OCI-LY1 (cell line): ENCODE results near the gene TBCD.

Source experiments
- H2AFZ ChIP-seq: fragments of 200-600 bp; sonication (generic), shearing (Covaris generic); 2 replicates; pipeline ENCODE4 v1.6.0; 2014; ENCODE audit warnings: antibody characterized with exemption, mild to moderate bottlenecking, low read length
- H3F3A ChIP-seq: fragments of 200-600 bp; sonication (generic), shearing (Covaris generic); 2 replicates; pipeline ENCODE4 v1.6.0; 2014; ENCODE audit warnings: mild to moderate bottlenecking, antibody characterized with exemption, low read length, moderate library complexity; ENCODE audit not compliant: insufficient read depth
- H3K27ac ChIP-seq: fragments of 200-600 bp; sonication (generic); 2 replicates; pipeline ENCODE4 v1.5.1; 2014; ENCODE audit warnings: low read length, mixed run types, mild to moderate bottlenecking, low read depth; ENCODE audit not compliant: poor library complexity, severe bottlenecking
- H3K27me3 ChIP-seq: fragments of 200-600 bp; sonication (generic); 2 replicates; pipeline ENCODE4 v1.6.0; 2014; ENCODE audit warnings: antibody characterized with exemption, mild to moderate bottlenecking, low read length, moderate library complexity; ENCODE audit not compliant: insufficient read depth
- H3K36me3 ChIP-seq: fragments of 200-600 bp; sonication (generic); 2 replicates; pipeline ENCODE4 v1.6.1; 2014; ENCODE audit warnings: mild to moderate bottlenecking, antibody characterized with exemption, low read length, moderate library complexity, mixed read lengths; ENCODE audit not compliant: insufficient read depth
- H3K4me1 ChIP-seq: fragments of 200-600 bp; sonication (generic); 2 replicates; pipeline ENCODE4 v1.5.1; 2014; ENCODE audit warnings: mild to moderate bottlenecking, low read length, moderate library complexity; ENCODE audit not compliant: insufficient read depth, severe bottlenecking
- H3K4me2 ChIP-seq: fragments of 200-600 bp; sonication (generic), shearing (Covaris generic); 2 replicates; pipeline ENCODE4 v1.6.1; 2014; ENCODE audit warnings: low read length
- H3K4me3 ChIP-seq: fragments of 200-600 bp; sonication (generic); 2 replicates; pipeline ENCODE4 v1.5.1; 2014; ENCODE audit warnings: low read length, low read depth, mild to moderate bottlenecking, mixed read lengths; ENCODE audit not compliant: poor library complexity, severe bottlenecking
- H3K79me2 ChIP-seq: fragments of 200-600 bp; shearing (Covaris generic); 2 replicates; pipeline ENCODE4 v1.6.1; 2016; ENCODE audit warnings: mixed run types, low read length, mixed read lengths; ENCODE audit not compliant: insufficient read depth
- H3K9ac ChIP-seq: fragments of 200-600 bp; sonication (generic), shearing (Covaris generic); 2 replicates; pipeline ENCODE4 v1.6.1; 2014; ENCODE audit warnings: mild to moderate bottlenecking, low read length, mixed read lengths
- H3K9me2 ChIP-seq: fragments of 200-600 bp; sonication (generic), shearing (Covaris generic); 2 replicates; pipeline ENCODE4 v1.6.1; 2014; ENCODE audit warnings: low read depth, mild to moderate bottlenecking, low read length, mixed read lengths
- H3K9me3 ChIP-seq: fragments of 200-600 bp; shearing (Covaris generic); 2 replicates; pipeline ENCODE4 v1.6.1; 2014; ENCODE audit warnings: low read length, mixed read lengths
- H4K20me1 ChIP-seq: fragments of 200-600 bp; sonication (generic), shearing (Covaris generic); 2 replicates; pipeline ENCODE4 v1.6.0; 2016; ENCODE audit warnings: mild to moderate bottlenecking, low read length; ENCODE audit not compliant: insufficient read depth
- EZH2 ChIP-seq: fragments of 200-600 bp; sonication (generic), shearing (Covaris generic); IDR thresholded peaks from 2 replicates; pipeline ENCODE4 v1.8.0; 2017; ENCODE audit warnings: borderline replicate concordance, mixed run types, mild to moderate bottlenecking, antibody characterized with exemption, low read length, moderate library complexity, mixed read lengths
- TF ChIP-seq, protein P1 (sequence below): fragments of 200-600 bp; sonication (generic), shearing (Covaris generic); IDR thresholded peaks from 2 replicates; pipeline ENCODE4 v1.5.1; 2017; ENCODE audit warnings: mild to moderate bottlenecking, antibody characterized with exemption, low read length, moderate library complexity, mixed read lengths

Gene TBCD

DNA sequence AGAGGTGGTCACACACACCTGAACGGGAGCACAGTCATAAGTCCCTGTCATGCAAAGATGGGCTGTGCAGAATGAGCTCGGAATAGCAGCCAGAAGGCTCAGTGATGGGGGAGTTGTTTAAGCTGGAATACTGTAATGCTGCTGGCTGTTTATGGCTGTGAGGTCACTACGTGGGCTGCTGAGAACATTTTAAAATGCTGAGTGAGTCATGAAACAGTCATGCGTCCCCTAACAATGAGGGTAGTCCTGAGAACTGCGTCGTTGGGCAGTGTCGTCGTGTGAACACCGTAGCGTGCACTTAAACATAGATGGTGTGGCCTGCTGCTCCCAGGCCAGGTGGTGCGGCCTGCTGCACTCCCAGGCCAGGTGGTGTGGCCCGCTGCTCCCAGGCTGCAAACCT is 39.7 kb downstream of the TBCD start:
- TF ChIP-seq, protein P1, sequence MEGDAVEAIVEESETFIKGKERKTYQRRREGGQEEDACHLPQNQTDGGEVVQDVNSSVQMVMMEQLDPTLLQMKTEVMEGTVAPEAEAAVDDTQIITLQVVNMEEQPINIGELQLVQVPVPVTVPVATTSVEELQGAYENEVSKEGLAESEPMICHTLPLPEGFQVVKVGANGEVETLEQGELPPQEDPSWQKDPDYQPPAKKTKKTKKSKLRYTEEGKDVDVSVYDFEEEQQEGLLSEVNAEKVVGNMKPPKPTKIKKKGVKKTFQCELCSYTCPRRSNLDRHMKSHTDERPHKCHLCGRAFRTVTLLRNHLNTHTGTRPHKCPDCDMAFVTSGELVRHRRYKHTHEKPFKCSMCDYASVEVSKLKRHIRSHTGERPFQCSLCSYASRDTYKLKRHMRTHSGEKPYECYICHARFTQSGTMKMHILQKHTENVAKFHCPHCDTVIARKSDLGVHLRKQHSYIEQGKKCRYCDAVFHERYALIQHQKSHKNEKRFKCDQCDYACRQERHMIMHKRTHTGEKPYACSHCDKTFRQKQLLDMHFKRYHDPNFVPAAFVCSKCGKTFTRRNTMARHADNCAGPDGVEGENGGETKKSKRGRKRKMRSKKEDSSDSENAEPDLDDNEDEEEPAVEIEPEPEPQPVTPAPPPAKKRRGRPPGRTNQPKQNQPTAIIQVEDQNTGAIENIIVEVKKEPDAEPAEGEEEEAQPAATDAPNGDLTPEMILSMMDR: no peak
- no peak for TF ChIP-seq EZH2
- no peaks in the 10 kb centered on the region for H3K9me2 ChIP-seq
- H3K4me2 ChIP-seq: no peak overlapping the region
- H4K20me1 ChIP-seq: no peaks in the 10 kb centered on the region
- H3K4me3 ChIP-seq: no peak overlapping the region
- H2AFZ ChIP-seq: no peak overlapping the region
- no peaks in the 10 kb centered on the region for H3K27me3 ChIP-seq
- H3K9ac ChIP-seq: no peak overlapping the region
- no peaks in the 10 kb centered on the region for H3F3A ChIP-seq
- no peak overlapping the region for H3K27ac ChIP-seq
- H3K79me2 ChIP-seq: no peaks in the 10 kb centered on the region
- 0 out of 2 replicates have a peak, but pooled peaks cover 5% of the 10 kb centered on the region for H3K36me3 ChIP-seq
- H3K9me3 ChIP-seq: no peaks in the 10 kb centered on the region
- peaks cover 9% of the 10 kb centered on the region for H3K4me1 ChIP-seq

DNA sequence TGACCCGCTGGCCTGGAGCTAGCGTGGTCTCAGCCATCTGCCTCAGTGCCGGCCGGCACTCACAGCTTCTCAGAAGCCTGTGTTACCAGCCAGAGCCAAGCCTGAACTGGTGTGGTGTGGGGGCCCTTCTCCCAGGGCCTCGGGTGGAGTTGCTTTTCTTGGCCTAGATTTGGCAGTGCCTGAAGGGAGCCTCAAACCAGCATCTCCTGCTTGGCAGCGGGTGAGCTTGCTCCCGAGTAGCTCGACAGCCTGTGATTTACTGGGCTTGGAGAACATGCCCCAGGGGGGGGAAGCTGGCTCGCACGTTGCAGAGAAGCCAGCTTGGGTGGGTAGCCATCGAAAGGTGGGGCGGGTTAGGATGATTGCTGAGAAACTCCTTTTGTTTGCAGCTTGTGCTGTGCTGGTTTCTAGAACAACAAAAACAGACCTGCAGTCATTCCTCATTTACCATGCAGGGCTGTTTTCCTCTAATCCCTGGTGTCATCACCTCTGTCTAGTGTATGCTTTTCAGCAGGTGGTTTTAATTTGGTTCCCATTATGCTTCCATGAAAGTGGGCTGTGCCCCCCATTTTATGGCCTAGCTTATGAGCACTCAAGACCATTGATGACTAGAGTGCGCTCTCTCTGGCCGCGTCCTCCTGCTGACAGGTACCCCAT is 42.2 kb downstream of the TBCD start:
- TF ChIP-seq EZH2: no peak
- TF ChIP-seq, protein P1: no peak
- Histone ChIP-seq H3K27me3 (no peaks in the 10 kb centered on the region), H3K79me2 (no peaks in the 10 kb centered on the region), H3K9me3 (no peaks in the 10 kb centered on the region), H3K9ac (no peak overlapping the region), H3K9me2 (no peaks in the 10 kb centered on the region), H3K27ac (no peak overlapping the region), H3F3A (no peaks in the 10 kb centered on the region), H3K4me2 (no peak overlapping the region), H3K4me1 (no peaks in the 10 kb centered on the region), H2AFZ (no peak overlapping the region), H3K36me3 (peaks cover 12% of the 10 kb centered on the region; the same call in 1 of the 2 replicates), H4K20me1 (no peaks in the 10 kb centered on the region), H3K4me3 (no peak overlapping the region)

DNA sequence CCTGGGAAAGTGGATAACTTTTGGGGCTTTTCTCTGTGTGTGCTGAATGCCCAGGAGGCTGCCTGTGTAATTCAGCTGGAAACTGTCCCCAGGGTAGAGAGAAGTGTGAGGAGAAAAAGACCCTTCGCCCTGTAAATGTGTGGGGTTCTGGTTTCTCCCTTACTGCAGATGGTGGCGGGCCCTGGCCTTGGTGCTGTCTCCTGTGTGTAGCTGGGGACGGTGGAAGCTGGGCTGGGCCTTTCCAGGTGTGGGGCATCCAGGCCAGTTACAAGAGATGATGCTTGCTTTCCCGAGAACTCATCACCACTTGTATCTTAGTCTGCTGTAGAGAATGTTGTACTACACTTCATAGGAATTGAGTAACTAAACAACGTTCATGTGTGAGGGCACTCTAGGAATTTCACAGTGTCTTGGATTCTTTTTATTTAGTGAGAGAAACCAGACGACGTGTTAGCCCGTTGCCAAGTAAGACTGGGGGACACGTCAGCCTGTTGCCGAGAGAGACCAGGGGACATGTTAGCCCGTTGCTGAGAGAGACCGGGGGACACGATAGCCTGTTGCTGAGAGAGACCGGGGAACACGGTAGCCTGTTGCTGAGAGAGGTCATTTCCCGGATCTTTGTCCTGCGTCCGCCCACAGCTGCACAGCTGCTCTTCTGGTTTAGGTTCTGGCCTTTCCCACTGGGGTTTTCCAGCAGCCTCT is 43.1 kb downstream of the TBCD start:
- no peak overlapping the region for H2AFZ ChIP-seq
- H3K79me2 ChIP-seq: no peaks in the 10 kb centered on the region
- no peaks in the 10 kb centered on the region for H3K9me3 ChIP-seq
- no peaks in the 10 kb centered on the region for H3K9me2 ChIP-seq
- no peaks in the 10 kb centered on the region for H3K27me3 ChIP-seq
- H3K36me3 ChIP-seq: peaks cover 18% of the 10 kb centered on the region; the same call in 1 of the 2 replicates
- no peak for TF ChIP-seq EZH2
- TF ChIP-seq, protein P1: no peak
- H3K27ac ChIP-seq: no peak overlapping the region
- H4K20me1 ChIP-seq: no peaks in the 10 kb centered on the region
- no peaks in the 10 kb centered on the region for H3K4me1 ChIP-seq
- no peak overlapping the region for H3K9ac ChIP-seq
- no peak overlapping the region for H3K4me2 ChIP-seq
- H3K4me3 ChIP-seq: no peak overlapping the region
- H3F3A ChIP-seq: no peaks in the 10 kb centered on the region
